Measurements from ENCODE around the gene DAND5.

The DAND5 gene

GRCh38 chr19:12969292-12969988 lies at the start of gene DAND5:
DAND5 (plus strand) TSS chr19:12969576; CDS start chr19:12969661, 85 bp downstream.
- DNase-seq (ENCODE audit: low read depth): peak; percentile 15

- no peak for DNase-seq (ENCODE audit: low read depth)
Measured at GRCh38 chr19:12921047-12921446, 48.3 kb upstream of the DAND5 start.

DNA sequence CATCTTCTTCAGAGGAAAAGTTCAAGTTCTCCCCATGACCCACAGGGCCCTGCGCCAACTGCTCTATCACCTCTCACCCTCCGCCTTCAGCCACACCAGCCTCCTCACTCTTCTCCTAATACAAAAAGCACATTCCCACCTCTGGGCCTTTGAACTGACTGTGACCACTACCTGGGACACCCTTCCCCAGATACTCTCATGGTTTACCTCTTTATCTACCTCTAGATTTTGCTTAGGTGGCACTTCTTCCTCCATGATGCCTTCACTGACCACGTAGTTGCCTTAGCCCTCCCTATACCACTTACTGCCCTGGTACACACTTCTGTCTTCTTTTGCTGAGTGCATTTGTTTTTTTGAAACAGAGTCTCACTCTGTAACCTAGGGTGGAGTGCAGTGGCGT lies 46.4 kb upstream of the DAND5 start:
- no peak for DNase-seq (ENCODE audit: low read depth)

DNA sequence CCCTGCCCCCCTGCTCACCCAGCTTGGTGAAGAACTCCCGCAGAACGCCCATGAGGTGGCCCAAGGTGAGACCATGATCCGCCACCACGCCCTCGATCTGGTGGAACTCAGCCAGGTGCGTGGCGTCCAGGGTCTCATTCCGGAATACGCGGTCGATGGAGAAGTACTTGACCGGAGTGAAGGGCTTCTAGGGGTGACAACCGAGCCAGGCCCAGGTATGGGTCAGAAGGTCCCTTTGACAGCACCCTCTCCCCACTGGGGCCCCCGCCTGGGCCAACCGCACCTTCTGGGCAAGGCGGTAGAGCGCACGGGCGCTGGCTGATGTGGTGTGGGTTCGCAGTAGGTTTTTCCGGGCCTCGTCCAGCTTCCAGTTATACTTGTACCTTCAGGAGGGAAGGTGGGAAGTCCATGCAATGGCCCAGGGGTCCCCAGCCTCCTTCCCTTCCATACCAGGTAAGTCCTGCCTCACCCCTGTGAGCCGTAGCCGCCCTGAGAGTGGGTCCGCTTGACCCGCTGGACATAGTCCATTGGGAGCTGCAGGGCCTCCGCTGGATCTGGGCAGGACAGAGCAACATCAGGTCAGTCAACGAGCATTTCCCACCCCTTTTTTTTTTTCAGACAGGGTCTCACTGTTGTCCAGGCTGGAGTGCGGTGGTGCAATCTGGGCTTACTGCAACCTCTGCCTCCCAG lies 44.6 kb upstream of the DAND5 start:
- DNase-seq (ENCODE audit: low read depth): no peak

- DNase-seq (ENCODE audit: low read depth): no peak
Measured at GRCh38 chr19:12930002-12930645, 39.3 kb upstream of the DAND5 start.

- no peak for DNase-seq (ENCODE audit: low read depth)
Measured at GRCh38 chr19:12932392-12933286, 36.7 kb upstream of the DAND5 start.

DNA sequence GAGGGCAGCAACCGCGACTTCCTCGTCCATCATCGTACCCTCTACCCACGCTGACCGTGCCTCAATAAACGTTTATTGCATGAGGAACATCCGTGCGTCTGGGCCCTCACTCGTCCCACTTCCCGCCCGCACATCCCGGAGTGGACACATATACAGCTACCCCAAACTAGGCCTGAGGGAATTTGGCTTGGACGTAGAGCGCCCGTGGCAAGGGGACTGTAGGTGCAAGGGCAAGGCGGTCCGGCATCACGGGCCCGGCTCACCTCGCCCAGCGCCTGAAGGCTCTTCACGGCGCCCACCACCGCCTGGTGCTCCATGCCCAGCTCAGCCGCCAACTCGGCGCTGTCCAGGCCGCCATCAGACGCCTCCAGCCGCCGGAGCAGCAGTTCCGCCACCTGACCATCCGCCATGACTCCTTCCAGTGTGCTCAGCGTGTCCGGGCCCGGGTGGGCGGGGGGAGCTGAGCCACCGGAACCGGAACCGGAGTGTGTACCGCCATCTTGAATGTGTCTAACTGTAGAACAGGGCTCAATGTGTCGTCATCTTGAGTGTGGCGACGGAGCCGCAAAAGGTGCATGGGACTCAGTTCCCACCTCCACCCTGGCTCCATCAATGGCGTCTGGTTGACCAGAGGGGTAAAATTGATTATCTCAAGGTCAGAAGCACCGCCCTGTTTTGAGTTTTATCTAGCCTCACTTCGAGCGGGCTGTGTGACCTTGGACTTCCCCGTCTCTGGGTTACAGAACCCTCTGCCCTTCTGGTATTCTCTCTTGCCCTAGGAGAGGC lies 35.9 kb upstream of the DAND5 start, which contains the start of gene FARSA:
Gene FARSA, minus strand, starts transcription at position 425 of the 786 bp plus-strand sequence. Its CDS starts 15 bp downstream, at position 410.
- peak; percentile 85 for DNase-seq (ENCODE audit: low read depth)

GRCh38 chr19:12935071-12935470 lies 34.3 kb upstream of the DAND5 start:
- DNase-seq (ENCODE audit: low read depth): no peak

- no peak for DNase-seq (ENCODE audit: low read depth)
Measured at GRCh38 chr19:12936582-12936981, 32.8 kb upstream of the DAND5 start.

GRCh38 chr19:12937093-12937926 lies 32.1 kb upstream of the DAND5 start:
- no peak for DNase-seq (ENCODE audit: low read depth)

- DNase-seq (ENCODE audit: low read depth): peak; percentile 99
Measured at GRCh38 chr19:12937927-12938778, 31.2 kb upstream of the DAND5 start, which contains the start of gene CALR. CALR (plus strand) TSS chr19:12938609; CDS start chr19:12938680, 71 bp downstream.

DNA sequence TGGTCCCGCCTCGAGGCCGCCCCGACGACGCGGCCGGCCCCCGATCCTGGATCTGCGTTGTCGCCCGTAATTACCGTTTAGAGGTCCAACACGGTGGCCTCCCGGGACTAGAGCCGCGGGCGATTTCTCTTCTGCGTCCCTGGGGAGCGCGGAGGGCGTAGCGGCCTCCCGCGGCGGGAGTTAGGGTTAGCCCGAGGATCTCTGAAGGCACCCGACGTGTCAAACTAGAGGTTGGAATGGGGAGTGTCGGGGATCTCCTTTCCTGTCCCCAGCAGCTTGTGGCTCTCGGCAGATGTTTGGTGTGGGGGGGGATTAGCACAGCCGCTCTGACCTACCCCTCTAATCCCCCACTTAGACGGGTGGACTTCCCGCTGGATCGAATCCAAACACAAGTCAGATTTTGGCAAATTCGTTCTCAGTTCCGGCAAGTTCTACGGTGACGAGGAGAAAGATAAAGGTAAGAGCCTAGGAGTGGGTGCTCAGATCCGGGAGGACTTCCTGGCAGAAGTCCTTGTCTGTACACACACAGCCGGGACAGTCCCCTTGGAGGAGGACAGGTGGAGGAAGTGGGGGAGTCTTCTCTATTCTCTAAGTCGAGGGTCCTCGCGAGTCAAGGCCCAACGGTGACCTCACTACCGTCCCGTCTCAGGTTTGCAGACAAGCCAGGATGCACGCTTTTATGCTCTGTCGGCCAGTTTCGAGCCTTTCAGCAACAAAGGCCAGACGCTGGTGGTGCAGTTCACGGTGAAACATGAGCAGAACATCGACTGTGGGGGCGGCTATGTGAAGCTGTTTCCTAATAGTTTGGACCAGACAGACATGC lies 30.4 kb upstream of the DAND5 start:
- DNase-seq (ENCODE audit: low read depth): peak; percentile 69

GRCh38 chr19:12939975-12940423 lies 29.4 kb upstream of the DAND5 start:
- DNase-seq (ENCODE audit: low read depth): no peak

GRCh38 chr19:12940897-12941296 lies 28.5 kb upstream of the DAND5 start:
- no peak for DNase-seq (ENCODE audit: low read depth)

DNA sequence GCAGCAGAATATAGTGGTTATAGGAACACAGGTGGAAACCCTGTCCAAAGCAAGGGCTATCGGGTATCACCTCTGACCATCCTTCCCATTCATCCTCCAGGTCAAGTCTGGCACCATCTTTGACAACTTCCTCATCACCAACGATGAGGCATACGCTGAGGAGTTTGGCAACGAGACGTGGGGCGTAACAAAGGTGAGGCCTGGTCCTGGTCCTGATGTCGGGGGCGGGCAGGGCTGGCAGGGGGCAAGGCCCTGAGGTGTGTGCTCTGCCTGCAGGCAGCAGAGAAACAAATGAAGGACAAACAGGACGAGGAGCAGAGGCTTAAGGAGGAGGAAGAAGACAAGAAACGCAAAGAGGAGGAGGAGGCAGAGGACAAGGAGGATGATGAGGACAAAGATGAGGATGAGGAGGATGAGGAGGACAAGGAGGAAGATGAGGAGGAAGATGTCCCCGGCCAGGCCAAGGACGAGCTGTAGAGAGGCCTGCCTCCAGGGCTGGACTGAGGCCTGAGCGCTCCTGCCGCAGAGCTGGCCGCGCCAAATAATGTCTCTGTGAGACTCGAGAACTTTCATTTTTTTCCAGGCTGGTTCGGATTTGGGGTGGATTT lies 25.8 kb upstream of the DAND5 start:
- no peak for DNase-seq (ENCODE audit: low read depth)

DNA sequence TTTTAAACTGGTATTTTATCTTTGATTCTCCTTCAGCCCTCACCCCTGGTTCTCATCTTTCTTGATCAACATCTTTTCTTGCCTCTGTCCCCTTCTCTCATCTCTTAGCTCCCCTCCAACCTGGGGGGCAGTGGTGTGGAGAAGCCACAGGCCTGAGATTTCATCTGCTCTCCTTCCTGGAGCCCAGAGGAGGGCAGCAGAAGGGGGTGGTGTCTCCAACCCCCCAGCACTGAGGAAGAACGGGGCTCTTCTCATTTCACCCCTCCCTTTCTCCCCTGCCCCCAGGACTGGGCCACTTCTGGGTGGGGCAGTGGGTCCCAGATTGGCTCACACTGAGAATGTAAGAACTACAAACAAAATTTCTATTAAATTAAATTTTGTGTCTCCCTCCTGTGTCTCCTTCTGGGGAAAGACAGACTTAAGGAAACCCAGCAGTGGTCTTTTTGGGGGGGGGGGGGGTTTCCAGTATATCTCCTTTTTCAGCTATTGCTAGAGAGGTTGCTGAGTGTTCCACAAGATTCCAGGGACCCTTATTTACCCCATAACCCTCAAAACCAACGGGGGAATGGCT lies 25.2 kb upstream of the DAND5 start:
- no peak for DNase-seq (ENCODE audit: low read depth)

DNA sequence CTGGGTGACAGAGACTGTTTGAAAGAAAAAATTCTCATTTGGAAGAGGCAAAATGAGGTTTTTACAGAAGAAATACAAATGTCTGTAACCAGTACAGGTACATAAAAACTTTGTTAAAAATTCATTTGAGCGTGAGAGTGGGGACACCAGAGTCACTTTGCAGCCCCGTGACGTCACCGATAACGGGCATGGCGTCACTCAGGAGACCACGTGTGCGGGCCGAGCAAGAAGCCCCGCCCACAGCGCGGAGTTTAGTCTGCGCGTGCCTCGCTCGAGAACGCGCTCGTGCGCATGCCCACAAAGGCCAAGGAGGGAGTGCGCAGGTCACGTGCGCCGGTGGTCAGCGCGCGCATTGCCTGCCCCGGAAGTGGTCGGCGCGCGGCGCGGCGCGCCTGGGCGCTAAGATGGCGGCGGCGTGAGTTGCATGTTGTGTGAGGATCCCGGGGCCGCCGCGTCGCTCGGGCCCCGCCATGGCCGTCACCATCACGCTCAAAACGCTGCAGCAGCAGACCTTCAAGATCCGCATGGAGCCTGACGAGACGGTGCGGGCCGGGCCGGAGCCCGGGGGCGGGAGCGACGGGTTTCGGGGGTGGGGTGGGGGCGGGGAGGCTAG lies 23.8 kb upstream of the DAND5 start, which contains the start of gene RAD23A:
Gene RAD23A, plus strand, starts transcription at position 384 of the 613 bp plus-strand sequence. Its CDS starts 87 bp downstream, at position 471.
- peak; percentile 95 for DNase-seq (ENCODE audit: low read depth)
